ENCODE measurements around the gene PSMD1.

- TF ChIP-seq EP300 (IDR thresholded peaks at IDR 0.05) (no peak), CTCF (IDR thresholded peaks at IDR 0.05) (no peak), POLR2AphosphoS5 (IDR thresholded peaks at IDR 0.05) (no peak), POLR2A (IDR thresholded peaks at IDR 0.05) (no peak)
These were observed 32.1 kb downstream of the PSMD1 start for GRCh38 chr2:231088754-231089153.
